HG03159 (cell line): Measurements from ENCODE around the gene PSMG1.
"Not testable (repeated sequence)": the region's sequence is repeated elsewhere in the genome, so short reads cannot be mapped to it uniquely, and the experiment has no call there.

Experiments
- ATAC-seq: cut with Tn5 transposase; IDR thresholded peaks from one replicate; pipeline ENCODE4 v1.9.1; 2021; ENCODE audit warnings: mild to moderate bottlenecking, moderate library complexity; ENCODE audit not compliant: unreplicated experiment

PSMG1 gene

GRCh38 chr21:39159342-39160063 is 23.7 kb downstream of the PSMG1 start:
- ATAC-seq, result no peak

- not testable (repeated sequence) for ATAC-seq
Measured at GRCh38 chr21:39157241-39157640, 26.0 kb downstream of the PSMG1 start.

GRCh38 chr21:39156024-39156423 is 27.2 kb downstream of the PSMG1 start:
- ATAC-seq, result no peak

- ATAC-seq, result no peak
Measured at GRCh38 chr21:39155578-39155977, 27.7 kb downstream of the PSMG1 start.

- ATAC-seq, result no peak
Measured at GRCh38 chr21:39153842-39154241, 29.4 kb downstream of the PSMG1 start.

GRCh38 chr21:39153373-39153772 is 29.9 kb downstream of the PSMG1 start:
- ATAC-seq, result no peak

- ATAC-seq, result no peak
Measured at GRCh38 chr21:39152271-39152670, 31.0 kb downstream of the PSMG1 start.

GRCh38 chr21:39150877-39151276 is 32.4 kb downstream of the PSMG1 start:
- no peak for ATAC-seq

GRCh38 chr21:39150316-39150715 is 32.9 kb downstream of the PSMG1 start:
- ATAC-seq, result no peak

- ATAC-seq, result no peak
Measured at GRCh38 chr21:39149882-39150281, 33.4 kb downstream of the PSMG1 start.

GRCh38 chr21:39148975-39149374 is 34.3 kb downstream of the PSMG1 start:
- no peak for ATAC-seq

GRCh38 chr21:39144191-39144590 is 39.1 kb downstream of the PSMG1 start:
- ATAC-seq, result no peak

- ATAC-seq, result no peak
Measured at GRCh38 chr21:39142972-39143371, 40.3 kb downstream of the PSMG1 start.

- ATAC-seq, result no peak
Measured at GRCh38 chr21:39141502-39141901, 41.7 kb downstream of the PSMG1 start.

- no peak for ATAC-seq
Measured at GRCh38 chr21:39137248-39138178, 45.7 kb downstream of the PSMG1 start.

- no peak for ATAC-seq
Measured at GRCh38 chr21:39136711-39137110, 46.5 kb downstream of the PSMG1 start.

- not testable (repeated sequence) for ATAC-seq
Measured at GRCh38 chr21:39136138-39136537, 47.1 kb downstream of the PSMG1 start.

- ATAC-seq, result no peak
Measured at GRCh38 chr21:39134288-39134810, 48.9 kb downstream of the PSMG1 start.

- no peak for ATAC-seq
Measured at GRCh38 chr21:39132248-39132647, 51.0 kb downstream of the PSMG1 start.

- ATAC-seq, result no peak
Measured at GRCh38 chr21:39131791-39132190, 51.5 kb downstream of the PSMG1 start.

GRCh38 chr21:39127506-39127905 is 55.7 kb downstream of the PSMG1 start:
- no peak for ATAC-seq

- no peak for ATAC-seq
Measured at GRCh38 chr21:39126486-39126806, 56.8 kb downstream of the PSMG1 start.
